NCI-H146 (cell line): Measurements from ENCODE around the gene KCTD16.

Experiments used
- DNase-seq: peaks from one replicate; lab custom pipeline; 2025; lab: John Stamatoyannopoulos, UW

The KCTD16 gene

DNA sequence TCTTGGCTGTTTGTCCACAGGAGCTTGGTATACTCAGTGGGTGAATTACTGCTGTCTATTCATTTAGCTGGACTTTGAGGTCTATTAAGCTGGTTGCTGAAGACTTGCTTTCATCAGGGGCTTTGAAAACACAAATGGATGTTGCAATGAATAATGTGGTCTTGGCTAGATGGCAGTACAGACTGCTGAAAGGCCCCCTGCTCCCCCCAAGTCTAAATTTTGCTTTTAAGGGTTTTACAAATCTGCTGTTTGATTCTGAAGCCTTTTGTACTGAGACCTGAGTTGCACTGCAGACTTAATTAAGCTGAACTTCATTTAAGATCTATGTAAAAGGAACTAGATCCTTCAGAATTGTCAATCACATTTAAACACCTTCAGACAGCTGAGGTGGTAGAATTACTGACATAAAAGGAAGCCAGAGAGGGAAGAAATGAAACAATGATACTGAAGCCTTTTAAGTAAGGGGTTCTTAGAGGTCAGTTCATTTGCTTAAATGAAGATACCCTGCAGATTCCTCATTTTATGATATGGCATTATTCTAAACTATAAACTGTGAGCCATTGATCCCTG, 37.3 kb downstream of the KCTD16 start:
- peak; percentile 57 for DNase-seq

DNA sequence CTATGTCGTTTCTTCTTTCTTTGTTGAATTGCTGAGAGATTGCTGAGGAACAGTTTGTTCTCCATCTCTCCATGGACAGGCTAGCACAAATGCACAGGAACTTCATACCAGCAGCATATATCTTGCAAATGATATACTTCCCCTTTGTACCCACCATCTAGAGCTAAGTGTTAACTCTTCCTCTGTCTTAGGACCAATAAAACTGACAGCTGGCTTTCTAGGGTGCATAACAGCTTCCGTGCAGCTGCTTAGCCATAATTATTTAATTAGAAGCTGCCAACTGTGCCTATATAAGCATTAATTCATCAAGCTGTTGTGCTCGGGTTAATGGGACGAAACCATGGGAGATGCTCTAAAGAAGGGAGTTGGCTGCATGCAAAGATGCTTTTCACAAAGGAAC, 38.7 kb downstream of the KCTD16 start:
- DNase-seq = peak; percentile 85

DNA sequence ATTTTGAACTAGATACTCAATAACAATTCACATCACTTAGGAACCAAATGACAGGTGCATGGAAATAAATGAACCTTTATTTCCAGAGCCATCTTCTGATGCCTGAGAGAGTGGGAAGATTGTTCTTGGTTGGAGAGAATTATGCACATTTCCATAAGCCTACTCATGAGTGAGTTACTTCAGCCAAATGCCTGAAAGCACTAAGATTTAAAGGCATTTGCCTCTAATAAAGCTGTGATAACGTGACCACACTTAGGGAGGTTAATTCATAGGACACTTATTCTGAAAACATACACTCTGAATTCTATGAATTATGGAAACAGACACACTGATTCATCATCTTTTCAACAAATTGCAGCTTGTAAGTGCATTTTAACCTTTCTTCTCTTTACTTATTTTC, 40.0 kb downstream of the KCTD16 start:
- no peak for DNase-seq

DNA sequence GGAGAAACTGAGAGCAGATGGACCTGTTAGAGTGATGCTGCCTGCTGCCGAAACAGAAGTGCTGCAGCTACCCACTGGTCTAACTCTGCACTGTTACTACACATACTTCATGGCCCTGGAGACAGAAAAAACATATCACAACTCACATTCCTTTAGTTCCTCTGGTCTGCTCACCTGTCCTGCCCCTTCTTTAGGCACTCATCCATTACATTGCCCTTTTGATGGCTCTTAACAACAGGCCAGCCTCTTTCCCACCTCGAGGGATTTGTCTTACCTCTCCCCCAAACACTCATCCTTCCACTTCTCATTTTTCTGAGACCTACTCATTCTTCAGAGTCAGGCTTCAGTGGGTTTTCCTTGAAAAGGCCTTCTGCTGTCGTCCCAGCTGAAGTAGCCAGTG, 49.2 kb downstream of the KCTD16 start:
- no peak for DNase-seq

DNA sequence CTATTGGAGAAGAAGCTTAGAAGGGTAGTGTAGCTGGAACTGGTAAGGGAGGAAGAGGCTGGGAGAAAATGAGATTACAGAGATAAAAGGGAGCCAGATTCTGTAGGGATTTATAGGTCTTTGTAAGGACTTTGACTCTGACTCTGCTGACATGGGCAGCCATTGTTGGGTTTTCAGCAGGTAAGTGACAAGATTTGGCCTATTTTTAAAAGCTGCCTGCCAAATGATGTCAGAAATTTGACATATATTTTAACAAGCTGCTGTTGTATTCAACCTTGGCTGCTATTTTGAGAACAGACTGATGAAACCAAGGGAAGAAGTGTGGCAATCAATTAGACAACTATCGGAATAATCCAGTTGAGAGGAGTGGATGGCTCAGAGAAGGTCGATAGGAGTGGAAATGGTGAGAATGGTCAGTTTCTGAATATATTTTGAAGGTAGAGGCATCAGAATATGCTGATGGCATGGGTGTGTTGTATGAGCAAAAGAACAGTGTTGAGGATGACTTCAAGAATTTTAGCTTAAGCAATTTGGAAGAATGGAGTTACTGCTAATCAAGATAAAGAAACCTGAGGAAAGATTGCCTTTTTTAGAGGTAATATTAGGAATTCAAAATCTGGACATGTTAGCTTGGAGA, 56.8 kb downstream of the KCTD16 start:
- DNase-seq = no peak

DNA sequence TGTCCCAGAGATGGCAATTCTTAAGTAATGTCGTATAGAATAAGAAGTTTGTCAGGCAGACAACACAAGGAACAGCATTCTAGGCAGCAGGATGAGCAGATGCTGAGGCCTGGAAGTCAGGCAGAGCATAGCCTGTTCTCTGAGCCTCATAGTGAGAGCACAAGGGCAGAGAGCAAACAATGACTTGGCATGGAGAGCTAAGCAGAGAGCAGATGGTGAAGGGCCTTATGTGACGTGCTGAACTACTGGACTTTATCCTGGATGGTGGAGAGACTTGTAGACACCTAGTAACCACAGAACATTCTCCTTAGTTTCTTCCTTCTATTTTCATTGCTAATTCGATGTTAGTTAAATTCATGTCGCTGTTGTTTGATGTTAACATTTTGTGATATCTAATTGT, 60.1 kb downstream of the KCTD16 start:
- DNase-seq = peak; percentile 53

DNA sequence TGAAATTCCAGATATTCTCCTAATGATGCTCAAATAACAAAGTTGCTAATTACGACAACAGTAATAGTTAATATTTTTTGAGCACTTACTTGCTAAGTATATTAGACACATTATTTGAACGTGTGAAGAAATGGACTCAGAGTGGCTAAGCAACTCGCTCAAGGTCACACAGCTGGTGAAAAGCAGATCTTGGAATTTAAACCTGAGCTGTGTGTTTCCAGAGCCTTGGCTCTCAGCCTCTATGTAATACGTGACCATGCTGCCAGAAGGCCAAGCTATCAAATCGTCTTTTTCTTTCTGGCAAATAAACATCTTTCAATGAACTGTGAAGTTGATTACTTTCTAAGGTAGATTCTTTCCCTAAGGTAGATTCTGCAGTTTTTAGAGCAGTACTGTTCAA, 61.6 kb downstream of the KCTD16 start:
- no peak for DNase-seq

DNA sequence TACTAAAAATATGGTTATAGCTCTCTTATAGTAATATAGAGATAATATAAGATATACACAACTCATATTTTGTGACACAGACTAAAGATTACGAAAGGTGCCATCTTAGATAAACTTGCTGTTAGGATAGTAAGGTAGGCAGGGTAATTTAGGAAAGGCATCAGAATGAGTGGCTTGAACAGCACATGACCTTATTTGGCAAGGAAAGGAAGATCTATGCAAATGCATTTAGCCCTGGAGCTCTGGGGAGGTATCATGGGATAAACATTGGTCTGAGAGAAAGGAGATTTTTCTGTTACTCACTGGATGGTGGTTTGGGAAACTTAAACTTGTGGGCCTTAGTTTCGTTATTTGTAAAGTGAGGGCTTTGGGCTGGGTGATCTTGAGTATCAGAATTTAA, 65.8 kb downstream of the KCTD16 start:
- no peak for DNase-seq

DNA sequence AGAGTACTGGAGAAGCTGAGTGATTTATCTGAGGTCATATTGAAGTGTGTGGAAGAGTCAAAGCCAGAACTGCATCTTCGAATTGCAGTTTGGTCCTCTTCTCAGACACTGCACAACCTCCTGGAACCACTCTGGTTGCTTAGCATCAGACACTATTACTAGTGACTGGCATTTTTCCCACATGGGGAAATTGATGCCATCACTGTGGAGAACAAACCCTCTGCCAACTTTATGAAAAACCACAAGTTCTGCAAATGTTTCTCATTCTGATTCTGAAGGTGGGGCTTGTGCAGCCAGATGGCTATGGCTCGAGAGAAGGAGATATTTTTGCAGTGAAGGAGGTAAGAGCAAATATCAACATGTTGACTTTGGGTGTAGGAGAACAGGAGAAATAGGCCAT, 67.2 kb downstream of the KCTD16 start:
- no peak for DNase-seq

DNA sequence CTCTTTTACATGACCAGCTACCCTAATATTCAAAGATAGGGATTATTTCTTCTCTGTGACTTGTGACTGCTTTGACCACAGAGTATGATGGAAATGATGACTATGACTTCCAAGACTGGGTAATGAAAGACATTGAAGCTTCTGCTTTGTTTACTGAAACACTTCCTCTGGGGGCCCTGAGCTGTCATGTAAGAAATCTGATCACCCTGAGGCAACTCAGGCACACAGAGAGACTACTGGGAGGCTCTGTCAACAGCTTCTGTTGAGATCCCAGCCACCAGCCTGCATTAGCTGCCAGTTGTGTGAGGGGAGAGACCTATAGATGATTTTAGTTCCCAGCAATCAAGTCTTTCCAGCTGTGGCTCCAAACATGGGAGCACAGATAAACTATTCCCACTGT, 76.5 kb downstream of the KCTD16 start:
- DNase-seq = peak; percentile 61

DNA sequence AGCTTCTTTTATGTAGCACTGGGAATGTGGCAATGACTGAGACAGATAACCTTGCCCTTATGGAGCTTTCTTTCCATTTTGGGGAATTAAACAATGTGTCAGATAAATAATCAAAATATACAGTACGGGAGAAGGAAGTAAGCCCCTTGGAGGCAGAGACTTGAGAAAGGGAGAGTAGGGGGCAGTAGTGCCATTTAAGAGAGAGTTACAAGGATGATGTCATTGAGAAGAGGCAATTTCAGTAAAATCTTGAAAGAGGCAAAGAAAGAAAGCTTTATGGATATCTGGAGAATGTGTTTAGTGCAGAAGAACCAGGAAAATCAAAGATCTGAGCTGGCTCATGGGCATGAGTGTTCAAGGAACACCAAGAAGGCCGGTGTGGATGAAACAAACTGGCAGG, 77.3 kb downstream of the KCTD16 start:
- DNase-seq = no peak

DNA sequence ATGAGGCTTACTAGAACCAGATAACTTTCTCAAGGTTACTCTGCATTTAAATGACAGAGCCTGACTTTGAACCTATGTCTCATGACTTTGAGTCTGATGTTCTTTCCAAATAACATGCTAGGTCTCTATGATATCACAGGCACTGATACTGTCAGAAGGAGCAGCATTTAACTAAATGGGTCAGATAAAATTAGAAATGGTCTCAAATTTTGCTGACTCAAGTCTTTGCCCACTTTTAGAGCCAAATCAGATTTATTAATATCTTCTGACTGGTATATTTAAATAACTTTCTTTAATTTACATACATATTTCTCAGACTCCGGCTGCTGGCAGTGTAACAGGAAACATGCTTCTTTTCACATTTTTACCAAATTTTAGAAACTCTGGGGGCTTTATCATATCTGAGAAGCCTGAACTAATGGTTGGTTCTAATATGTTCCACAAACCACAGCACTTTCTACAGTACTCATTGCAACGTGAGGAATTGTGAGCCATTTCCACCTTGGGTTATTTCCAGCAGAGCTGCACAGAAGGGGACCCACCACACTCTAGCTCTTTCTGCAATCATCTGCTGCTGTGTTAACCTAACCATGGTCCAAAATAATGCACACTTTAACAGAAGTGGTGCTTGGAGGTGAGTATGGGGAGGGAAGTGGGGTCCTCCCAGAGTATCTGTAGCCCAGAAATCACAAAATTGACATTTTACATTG, 79.2 kb downstream of the KCTD16 start:
- no peak for DNase-seq

DNA sequence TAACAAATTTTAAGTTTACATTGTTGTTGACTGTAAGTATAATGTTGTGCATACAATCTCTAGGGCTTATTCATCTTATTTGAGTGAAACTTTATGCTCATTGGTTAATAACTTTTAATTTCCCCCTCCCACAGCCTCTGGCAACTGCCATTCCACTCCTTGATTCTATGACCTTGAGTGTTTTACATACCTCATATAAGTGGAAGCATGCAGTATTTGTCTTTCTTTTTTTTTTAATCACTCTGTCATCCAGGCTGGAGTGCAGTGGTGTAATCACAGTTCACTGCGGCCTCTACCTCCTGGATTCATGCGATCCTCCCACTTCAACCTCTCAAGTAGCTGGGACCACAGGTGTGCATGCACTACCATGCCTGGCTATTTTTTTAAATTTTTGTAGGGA, 83.9 kb downstream of the KCTD16 start:
- DNase-seq = no peak

DNA sequence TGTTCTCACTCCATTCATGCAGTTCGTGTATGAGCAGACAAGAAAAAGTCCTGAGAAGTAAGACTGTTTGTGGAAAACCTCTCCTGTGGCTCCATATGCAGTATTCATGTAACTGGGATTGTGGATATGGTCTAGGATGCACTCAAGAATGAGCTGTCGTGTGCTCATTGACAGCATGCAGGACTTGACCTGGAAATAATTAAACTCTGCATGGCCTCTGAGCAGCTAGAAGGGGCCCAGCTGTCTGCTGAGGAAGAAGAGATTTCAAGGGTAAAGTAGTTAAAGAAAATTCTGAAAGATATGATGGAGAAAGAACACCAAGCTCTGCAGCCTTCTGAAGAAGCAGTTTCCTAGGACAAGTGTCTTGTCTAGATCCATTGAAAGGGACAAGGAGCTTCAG, 89.4 kb downstream of the KCTD16 start:
- no peak for DNase-seq

DNA sequence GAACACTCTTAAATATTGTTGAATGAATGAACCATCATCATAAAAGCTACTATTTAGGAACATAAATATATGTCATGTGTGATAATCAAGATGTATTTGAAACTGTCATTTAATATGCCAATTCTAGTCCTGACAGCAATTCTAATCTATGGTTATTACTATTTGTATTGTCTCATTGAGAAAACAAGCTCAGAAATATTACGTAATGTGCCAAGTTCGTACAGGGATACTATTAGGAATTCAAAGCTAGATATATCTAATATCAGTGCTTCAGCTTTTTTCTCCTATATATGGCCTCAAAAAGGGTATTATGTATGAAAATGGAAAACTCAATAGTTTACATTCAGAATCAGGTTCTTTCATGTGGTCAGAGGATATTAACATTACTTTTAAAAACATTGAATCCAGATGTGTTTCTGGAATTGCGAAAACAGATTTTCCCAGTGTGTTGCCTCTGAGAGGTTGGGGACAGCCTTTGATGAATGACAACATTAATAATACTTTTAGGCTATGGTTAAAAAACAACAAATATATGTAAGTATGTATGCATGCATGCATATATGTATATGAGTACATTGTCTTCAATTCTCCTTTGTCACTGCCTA, 95.1 kb downstream of the KCTD16 start:
- no peak for DNase-seq

DNA sequence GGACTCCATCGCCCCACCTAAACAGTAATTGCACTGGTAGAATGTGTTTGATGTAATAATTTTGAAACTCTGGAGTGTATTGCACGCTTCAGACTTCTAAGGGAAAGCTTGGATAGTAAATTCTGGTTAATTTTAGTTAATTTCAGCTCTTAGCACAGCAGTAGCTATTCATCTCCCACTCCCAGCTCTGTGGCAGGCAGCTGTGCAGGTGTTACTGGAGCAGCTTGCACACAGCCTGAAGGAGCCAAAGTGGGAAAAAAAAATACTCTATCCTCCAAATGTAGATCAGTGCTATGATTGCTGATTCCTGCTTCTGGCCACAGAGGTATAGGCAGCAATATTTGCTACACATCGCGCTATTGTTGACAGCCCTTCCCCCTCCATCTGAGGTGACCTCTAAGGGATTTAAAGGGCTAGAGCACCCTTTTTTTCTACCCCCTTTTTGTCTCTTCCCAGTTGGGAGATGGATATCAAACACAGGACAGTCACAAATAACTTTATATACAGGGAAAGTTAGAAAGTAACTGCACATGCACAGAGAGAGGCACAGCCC, 97.4 kb downstream of the KCTD16 start:
- DNase-seq = peak; percentile 13

DNA sequence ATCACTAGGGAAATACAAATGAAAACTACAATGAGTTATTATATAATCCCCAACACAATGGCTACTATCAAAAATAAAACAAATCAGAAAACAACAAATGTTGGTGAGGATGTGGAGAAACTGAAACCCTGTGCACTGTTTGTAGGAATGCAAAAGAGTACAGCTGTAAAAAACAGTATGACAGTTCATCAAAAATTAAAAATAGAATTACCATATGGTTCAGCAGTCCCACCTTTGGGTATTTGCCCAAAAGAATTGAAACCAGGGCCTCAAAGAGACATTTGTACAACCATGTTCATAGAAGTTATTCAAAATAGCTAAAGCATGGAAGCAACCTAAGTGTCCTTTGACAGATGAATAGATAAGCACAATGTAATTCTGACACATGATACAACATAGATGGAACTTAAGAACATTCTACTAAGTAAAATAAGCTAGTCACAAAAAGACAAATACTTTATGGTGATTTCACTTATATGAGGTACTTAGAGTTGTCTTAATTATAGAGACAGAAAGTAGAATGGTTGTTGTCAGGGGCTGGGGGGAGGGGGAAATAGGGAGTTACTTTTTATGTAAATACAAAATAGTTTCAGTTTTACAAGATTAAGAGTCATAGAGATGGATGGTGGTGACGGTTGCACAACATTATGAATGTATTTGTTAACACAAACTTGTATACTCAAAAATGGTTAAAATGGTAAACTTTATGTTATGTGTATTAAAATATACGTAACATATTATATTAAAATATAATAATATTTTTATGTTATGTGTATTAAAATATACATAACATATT, 102.8 kb downstream of the KCTD16 start:
- no peak for DNase-seq

DNA sequence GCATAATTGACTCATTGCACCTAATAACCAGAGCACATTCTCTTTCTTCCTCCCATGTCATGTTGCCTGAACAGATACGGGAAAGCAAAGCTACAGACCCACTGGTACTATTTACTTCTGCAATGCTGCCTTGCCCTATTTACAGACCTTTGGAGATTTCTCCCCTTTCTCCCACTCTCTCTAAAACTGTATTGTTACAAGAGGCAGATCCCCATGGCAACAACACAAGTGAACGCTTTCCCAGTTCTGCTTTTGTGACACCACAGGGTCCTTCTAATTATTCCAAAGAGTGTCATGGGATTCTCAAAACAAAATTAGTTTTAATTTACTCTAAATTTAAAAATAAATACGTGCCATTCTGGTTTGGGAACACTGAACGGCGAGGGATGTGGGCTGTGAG, 104.7 kb downstream of the KCTD16 start:
- peak; percentile 43 for DNase-seq

DNA sequence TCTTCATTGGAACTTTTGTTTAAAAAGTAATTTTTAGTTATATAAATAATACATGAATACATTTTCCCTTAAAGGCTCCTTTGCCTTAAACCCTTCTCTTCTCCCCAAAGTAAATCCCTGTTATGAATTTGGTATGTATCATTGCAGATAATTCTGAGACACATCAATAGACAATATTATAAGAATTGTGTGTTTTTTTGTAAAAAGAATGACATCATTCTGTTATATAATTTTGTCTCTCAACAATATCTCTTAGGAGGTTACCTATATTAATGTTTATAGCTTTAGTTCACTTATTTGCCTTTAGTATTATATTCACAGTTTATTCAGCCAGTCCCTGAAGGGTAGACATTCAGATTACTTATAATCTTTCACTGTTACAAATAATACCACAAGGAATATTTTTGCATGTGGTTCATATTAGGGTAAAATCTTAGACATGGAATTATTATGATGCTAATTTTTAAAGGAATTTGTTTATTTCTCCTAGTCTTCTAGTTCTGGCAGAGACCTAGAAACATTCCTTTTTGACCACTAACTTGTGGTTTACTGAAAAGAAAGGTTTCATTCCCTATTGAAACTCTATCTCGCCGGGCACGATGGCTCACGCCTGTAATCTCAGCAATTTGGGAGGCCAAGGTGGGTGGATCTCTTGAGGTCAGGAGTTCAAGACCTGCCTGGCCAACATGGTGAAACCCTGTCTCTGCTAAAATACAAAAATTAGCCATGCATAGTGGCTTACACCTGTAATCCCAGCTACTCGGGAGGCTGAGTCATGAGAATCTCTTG, 105.6 kb downstream of the KCTD16 start:
- no peak for DNase-seq

DNA sequence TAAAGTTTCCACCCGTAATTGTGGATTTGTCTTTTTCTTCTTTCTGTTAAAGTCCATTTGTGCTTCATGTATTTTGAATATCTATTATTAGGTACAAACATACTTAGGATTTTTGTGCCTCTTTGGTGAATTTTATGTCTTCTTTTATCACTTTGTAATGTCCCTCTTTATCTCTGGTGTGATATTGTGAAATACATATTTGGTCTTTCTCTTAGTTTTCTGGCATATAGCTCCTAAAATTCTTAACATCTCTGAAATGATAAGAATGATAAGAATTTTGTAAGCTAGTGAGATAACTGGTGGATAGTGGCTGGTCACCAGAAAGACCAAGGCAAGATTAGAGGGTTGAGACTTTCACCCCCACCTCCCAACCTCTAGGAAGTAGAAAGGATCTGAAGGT, 111.1 kb downstream of the KCTD16 start:
- no peak for DNase-seq

DNA sequence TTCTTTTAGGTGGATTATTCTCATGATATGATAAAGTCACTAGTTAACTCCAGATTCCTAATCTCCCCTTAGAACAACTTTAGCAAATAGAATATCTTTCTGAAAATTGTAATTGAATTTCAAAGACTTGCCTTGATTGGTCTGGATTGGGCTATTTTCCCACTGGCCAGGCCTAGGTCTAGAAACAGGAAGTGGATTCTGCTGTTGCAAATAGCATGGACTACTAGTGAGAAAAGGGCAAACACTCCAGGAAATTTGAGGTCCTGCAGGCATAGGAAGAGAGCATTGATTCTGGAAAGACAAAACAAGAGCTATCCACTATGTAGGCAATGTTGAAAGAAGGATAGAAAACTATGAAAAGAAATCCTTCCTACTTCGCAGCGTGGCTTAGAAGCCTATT, 113.4 kb downstream of the KCTD16 start:
- no peak for DNase-seq
